Measurements from ENCODE around the gene CST3.
"Not testable (repeated sequence)": the region's sequence is repeated elsewhere in the genome, so short reads cannot be mapped to it uniquely, and the experiment has no call there.

The CST3 gene

GRCh38 chr20:23628402-23629016, 9.2 kb downstream of the CST3 start:
- no peak for DNase-seq (ENCODE audit: low read depth in 2 of 2)

GRCh38 chr20:23627501-23627900, 10.3 kb downstream of the CST3 start:
- DNase-seq (ENCODE audit: low read depth in 2 of 2) = no peak

GRCh38 chr20:23626040-23626620, 11.6 kb downstream of the CST3 start:
- no peak for DNase-seq (ENCODE audit: low read depth in 2 of 2)

- no peak for DNase-seq (ENCODE audit: low read depth in 2 of 2)
Observed at GRCh38 chr20:23625236-23625964, 12.4 kb downstream of the CST3 start.

- DNase-seq (ENCODE audit: low read depth in 2 of 2) = no peak
Observed at GRCh38 chr20:23624324-23624691, 13.4 kb downstream of the CST3 start.

- DNase-seq (ENCODE audit: low read depth in 2 of 2) = no peak
Observed at GRCh38 chr20:23623666-23624323, 14.0 kb downstream of the CST3 start.

- no peak for DNase-seq (ENCODE audit: low read depth in 2 of 2)
Observed at GRCh38 chr20:23622839-23623343, 14.9 kb downstream of the CST3 start.

GRCh38 chr20:23622401-23622800, 15.4 kb downstream of the CST3 start:
- DNase-seq (ENCODE audit: low read depth in 2 of 2) = not testable (repeated sequence)

GRCh38 chr20:23620670-23621386, 16.9 kb downstream of the CST3 start:
- DNase-seq (ENCODE audit: low read depth in 2 of 2) = not testable (repeated sequence)

GRCh38 chr20:23614163-23614562, 23.6 kb downstream of the CST3 start:
- no peak for DNase-seq (ENCODE audit: low read depth in 2 of 2)

- no peak for DNase-seq (ENCODE audit: low read depth in 2 of 2)
Observed at GRCh38 chr20:23613676-23614075, 24.1 kb downstream of the CST3 start.

GRCh38 chr20:23612396-23612795, 25.4 kb downstream of the CST3 start:
- DNase-seq (ENCODE audit: low read depth in 2 of 2) = no peak

GRCh38 chr20:23609486-23610109, 28.2 kb downstream of the CST3 start:
- DNase-seq (ENCODE audit: low read depth in 2 of 2) = no peak

GRCh38 chr20:23608251-23608846, 29.4 kb downstream of the CST3 start:
- DNase-seq (ENCODE audit: low read depth in 2 of 2) = no peak

GRCh38 chr20:23607497-23608245, 30.1 kb downstream of the CST3 start:
- no peak for DNase-seq (ENCODE audit: low read depth in 2 of 2)

- DNase-seq (ENCODE audit: low read depth in 2 of 2) = peak; percentile 15 to 20
Observed at GRCh38 chr20:23606652-23607049, 31.1 kb downstream of the CST3 start.

- no peak for DNase-seq (ENCODE audit: low read depth in 2 of 2)
Observed at GRCh38 chr20:23605867-23606651, 31.7 kb downstream of the CST3 start, which contains the start of gene CST9. Gene CST9 (minus strand): TSS chr20:23605917. CDS start chr20:23605864, 53 bp downstream.

- no peak for DNase-seq (ENCODE audit: low read depth in 2 of 2)
Observed at GRCh38 chr20:23604306-23604705, 33.4 kb downstream of the CST3 start.

GRCh38 chr20:23603321-23603720, 34.4 kb downstream of the CST3 start:
- no peak for DNase-seq (ENCODE audit: low read depth in 2 of 2)
